NCI-H345 treated with DMSO at 0.1 percent for 48 hours (cell line): ENCODE measurements around the gene CAMTA1.
"Not testable (repeated sequence)": the region's sequence is repeated elsewhere in the genome, so short reads cannot be mapped to it uniquely, and the experiment has no call there.

ENCODE experiments used
- DNase-seq: peaks from one replicate; lab custom pipeline; 2025; ENCODE audit not compliant: unreplicated experiment; lab: John Stamatoyannopoulos, UW

CAMTA1 gene

DNA sequence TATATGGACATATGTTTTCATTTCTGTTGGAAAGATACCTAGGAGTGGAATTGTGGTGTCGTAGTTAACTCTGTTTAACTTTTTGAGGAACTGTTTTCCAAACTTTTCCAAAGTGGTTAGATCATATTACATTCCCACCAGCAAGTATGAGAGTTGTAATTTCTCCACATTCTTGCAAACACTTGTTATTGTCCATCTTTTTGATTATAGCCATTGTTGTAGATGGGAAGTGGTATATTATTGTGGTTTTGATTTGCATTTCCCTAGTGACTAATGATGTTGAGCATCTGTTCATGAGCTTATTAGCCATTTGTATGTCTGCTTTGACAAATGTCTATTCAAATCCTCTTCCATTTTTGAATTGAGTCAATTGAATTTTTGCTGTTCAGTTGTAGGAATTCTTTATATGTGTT lies 19.8 kb downstream of the CAMTA1 start:
- DNase-seq = no peak

DNA sequence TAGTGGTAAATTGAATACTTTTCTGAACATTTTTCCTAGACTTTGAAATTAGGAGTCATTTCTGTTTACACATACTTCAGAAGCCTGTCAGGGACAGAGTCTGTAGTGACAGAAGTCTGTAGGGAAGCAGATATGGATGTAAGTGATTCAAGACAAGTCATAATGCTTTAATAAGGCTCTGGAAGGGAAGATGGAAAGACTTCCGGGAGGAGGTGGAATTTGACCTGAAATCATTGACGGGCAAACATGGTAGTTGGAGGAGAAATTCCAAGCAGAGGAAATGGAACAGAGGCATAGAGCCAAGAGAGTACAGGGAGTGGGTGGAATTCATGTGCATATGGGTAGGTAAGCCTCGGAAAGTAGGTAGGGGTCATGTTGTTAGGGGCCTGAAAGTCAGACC lies 22.5 kb downstream of the CAMTA1 start:
- DNase-seq = no peak

DNA sequence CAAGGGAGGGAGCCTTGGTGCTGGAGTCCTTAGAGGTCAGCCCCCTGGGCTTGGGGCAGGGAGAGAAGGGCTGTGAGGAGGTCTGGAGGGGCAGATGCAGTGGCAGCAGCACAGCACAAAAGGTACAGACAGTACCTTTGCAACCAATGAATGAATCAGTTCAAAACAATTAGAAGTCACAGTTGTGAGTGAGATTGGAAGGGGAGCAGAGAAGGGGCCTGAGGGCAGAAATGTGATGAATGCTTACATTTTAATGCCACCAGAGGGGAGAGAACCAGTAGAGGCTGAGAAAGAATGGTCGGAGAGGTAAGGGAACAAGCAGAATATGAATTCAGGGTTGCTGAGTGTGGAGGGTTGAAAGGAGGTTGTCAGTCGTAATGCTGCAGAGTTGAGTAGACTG lies 24.2 kb downstream of the CAMTA1 start:
- no peak for DNase-seq

DNA sequence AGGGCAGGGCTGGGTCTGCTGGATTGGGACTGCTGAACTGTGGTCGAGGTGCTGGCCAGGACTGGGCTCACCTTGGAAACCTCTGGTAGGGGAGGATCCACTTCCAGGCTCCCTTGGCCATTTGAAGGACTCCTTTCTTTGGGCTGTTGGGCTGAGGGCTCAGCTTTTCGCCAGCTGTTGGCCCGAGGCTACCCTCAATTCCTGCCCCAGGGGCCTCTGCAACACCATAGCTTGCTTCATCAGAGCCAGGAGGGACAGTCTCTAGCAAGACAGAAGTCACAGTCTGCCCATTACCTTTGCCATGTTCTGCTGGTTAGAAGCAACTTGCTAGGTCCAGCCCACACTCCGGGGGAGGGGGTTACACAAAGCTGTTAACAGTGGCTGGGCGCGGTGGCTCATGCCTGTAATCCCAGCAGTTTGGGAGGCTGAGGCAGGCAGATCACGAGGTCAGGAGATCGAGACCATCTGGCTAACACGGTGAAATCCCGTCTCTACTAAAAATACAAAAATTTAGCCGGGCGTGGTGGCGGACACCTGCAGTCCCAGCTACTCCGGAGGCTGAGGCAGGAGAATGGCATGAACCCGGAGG lies 25.0 kb downstream of the CAMTA1 start:
- not testable (repeated sequence) for DNase-seq

DNA sequence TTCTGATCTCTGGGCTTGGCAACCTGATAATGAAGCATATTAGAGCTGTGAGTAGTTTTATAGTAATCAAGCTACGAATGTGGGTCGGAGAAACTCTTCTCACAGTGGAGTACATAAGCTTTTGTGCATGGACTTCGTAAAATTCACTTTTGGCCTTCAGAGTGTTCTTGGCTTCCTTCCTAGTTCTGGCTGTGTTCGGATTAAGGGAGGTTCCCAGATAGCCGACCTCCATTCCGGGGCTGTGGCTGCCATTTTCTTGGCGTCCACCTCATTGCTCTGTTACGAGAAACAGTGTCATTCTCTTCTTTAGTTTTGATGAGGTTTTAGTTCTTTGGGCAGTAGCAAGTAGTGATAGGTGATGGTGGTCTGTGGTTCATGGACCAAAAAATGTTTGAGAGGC lies 26.3 kb downstream of the CAMTA1 start:
- no peak for DNase-seq

DNA sequence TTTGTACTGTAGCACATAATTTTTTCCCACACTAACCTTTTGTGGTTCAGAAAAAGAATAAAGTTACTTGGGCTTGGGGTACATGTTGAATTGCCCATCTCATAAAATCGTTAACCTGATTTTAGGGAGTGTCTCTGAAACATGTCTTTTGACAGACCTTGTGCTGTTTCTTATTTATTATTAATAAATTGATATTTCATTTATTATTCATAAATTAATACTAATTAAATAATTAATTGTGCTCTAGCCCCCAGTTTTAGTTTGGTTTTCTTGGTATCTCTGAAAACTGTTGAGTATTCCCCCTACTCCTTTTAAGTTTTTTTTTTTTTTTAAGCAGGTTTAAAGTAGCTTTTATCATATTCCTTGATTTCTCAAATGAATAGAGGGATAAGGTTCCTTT lies 27.9 kb downstream of the CAMTA1 start:
- no peak for DNase-seq

DNA sequence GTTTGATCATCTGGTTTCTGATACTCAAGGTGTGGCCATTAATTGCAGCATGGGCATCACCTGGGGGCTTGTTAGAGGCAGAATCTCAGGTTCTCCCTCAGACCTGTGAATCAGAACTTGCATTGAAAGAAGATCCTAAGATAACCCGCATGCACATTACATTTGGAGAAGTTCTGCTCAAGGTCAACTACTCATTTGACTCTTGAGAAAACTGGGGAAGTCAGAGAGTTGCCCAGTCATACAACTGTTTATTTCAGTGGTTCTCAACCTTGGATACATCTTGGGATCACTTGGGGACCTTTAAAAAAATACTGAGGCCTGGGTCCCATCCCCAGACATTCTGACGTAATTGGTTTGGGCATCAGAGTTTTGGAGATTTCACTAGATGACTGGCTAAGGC lies 30.5 kb downstream of the CAMTA1 start:
- no peak for DNase-seq

DNA sequence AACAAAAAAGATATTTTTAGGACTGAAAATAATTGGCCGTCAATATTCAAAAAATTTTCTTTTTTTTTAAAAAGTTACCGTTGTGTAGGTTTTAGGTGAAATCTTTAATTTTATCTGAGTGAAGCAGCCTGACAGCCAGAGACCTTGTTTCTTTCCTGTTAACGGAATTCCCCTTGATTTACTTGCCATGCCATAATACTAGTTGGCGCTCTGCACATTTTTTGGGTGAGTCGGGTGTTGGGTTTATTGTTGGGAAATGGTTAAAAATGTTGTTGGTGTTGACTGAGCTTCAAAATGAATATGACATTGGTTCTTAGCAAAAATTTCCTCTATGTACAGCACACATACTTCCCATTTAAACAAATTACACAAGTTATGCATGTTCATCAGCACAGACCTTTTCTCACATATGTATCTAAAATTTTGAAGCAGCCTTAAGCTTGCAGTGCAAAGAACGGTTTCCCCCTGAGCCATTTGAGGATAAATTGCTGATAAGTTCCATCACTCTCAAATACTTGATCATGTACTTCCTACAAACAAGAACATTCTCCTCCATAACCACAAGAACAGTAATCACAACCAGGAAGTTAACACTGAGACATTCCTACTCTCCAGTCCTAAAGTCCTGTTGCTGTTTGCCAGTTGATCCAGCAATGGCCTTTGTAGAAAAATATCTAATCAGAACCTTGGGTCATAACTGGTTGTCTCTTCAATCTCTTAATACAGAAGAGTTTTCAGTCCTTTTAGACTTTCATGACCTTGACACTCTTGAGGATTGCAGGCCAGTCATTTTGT lies 34.2 kb downstream of the CAMTA1 start:
- DNase-seq = no peak

DNA sequence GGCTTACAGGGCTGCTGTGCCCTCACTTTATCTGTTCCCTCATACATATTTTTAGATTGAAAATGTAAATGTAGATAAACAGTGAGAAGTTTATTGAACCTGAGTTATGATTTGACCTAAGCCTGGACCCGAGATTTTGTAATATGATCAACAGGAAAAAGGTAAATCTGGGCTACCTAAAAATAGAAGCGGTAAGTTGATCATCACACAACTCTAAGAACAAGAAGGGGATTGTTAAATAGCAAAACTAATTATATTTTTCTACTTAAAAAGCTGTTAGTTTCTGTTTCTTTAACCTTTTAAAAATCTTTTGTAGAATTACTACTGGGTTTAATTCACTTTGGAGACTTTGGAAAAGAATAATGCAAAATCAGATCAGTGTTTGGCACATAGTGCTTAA lies 35.6 kb downstream of the CAMTA1 start:
- DNase-seq = no peak

DNA sequence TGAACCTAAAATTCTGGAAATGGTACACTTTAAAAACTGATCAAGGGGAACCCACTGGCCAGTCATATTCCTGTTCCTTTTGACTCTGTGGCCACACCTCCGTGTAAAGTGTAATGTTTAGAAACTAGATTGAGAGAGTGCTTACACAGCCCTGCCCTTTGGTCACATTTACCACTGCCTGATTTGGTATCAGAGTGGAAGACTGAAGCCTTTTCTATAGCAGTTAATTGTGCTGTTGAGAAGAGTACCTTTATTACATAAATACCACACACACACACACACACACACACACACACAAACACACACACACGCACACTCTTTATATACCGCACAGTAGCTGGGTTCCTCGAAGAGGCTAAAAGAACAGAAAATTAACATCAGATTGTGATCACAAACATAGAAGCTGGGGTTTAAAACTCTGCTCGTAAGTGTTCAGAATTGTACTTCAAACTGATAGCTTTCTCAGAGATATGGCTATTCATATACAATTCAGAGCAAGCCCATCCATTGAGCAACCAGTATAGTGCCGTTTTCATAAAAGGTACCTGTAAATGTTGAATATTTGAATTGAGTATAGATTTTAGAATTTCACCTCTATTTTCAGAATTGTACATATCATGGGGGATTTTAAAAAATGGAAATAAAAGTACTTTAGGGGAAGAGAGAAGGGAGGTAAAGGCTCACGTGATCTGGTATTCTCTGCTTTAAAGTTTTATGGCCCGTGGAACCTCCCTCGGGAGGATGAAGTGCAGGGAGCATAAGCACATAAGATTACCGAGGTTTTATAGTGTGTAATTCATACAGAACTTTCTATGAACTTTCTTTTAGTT lies 37.5 kb downstream of the CAMTA1 start:
- DNase-seq = no peak

DNA sequence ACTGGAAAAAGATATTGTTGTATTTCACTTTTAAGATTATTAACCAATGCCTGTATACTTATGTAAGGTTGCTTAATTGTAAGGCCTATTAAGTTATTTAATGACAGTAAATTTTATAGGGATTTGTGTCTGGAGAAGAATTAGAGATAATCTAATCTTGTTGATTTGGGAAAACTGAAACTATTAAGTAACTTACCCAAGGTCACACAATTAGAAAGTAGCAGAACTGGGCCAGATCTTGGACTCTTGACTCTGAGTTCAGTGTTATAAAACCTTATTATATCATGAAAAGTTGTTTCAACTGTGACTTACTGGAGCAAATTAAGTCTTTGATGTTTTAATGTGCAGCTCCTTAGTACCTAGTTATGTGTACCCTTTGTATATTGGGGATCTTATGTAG lies 38.5 kb downstream of the CAMTA1 start:
- no peak for DNase-seq

DNA sequence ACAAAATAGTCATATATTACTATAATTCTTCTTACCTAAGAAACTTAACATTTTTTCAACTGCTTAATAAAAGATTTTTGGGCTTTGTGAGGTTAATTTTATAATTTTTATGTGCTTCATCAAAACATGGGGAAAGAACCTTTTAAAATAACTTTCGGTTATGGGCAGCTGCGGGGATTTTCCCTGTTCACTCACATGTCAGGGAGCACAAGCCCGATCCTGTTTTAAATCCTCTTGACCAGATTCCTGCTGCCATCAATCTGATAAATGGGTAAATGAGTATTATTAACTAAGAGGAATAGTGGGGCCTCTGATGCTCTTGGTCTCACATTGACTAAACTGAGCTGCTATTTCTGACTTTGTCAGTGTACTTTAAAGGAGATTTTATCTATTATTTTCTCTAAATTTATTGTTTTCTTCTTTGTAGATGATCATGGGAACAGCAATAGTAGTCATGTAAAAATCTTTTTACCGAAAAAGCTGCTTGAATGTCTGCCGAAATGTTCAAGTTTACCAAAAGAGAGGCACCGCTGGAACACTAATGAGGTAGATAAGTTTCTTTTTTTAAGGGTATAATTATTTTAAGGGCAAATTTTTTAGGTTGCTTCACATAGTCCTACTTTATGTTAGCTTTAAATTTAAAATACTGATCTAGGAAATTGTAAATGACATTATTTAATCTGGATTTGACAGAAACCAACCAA lies 39.6 kb downstream of the CAMTA1 start:
- DNase-seq = no peak

DNA sequence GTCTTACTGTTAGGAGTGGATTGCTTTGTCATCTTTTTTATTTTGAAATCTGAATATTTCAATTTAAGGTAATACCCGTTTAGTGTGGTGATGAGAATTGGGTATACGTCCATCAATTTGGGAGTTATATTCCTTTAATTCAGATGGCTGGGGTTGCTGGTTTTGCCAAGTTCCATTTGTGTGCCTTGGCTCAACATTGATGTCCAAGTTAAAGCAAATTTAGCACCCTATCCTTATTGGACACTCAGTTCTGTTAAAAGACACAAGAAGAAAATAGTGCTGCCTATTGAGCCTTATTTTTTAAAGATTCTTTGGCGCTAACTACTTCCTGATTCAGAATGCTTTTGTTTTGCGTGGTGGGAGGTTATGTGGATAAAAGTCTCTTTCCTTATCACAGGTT lies 40.6 kb downstream of the CAMTA1 start:
- no peak for DNase-seq

DNA sequence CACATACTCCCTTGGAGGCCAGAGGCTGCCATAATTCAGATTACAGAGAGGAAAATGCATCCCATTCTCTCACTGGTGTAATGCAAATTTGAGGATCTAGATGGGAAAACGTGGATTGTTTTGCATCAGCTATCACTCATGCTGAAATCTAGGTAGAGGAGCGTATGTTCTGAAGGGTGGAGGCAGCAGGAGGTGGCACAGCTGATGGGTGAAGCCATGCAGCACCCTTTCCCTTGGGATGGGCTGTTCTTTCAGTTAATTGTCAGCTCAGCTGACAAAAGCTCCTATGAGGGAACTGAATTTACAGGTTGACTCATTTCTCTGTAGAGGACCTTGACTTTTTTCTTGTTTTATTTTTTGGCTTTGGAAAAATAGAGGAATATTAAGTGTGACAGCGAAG lies 41.8 kb downstream of the CAMTA1 start:
- DNase-seq = no peak

DNA sequence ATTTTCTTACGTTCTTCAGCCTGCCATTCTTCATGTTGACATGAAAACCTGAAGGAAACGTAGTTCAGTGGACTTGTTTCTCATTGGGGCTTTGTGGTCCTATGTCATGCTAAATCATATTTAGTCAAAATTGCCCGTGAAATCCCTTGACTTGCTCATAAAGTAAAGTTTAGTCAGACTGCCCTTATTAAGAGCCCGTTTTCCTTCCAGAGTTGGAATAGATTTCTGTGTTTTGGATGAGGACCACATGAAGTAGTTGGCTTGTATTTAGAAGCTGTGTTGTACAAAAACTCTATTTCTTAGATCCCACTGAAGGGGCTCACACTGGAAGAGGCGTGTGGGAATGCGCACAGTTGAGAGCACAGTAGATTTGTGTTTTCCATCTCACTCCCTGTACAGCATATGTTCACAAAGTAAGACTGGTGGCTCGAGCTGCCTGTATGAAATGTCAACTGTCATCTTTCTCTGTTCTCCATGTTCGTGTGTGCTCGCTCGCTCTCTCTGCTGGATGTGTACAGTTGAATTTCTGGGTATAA lies 42.4 kb downstream of the CAMTA1 start:
- no peak for DNase-seq

DNA sequence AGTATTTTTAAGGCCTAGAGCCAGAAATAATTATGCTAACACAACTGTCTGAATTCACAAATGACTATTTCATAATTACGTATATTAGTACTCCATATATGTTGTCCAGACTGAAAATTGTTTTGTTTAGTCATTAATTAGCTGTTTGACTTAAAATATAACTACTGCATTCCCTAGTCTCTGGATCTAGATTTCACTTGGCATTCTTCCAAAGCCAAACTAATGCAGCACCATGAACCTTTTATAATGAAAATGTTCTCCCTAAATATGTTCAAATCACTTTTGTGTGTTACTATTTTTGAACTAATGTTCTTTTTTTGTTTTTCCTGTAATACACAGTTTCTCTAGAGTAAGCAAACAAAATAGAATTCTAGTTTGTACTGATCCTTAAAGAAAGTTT lies 46.1 kb downstream of the CAMTA1 start:
- DNase-seq = peak; percentile 16

DNA sequence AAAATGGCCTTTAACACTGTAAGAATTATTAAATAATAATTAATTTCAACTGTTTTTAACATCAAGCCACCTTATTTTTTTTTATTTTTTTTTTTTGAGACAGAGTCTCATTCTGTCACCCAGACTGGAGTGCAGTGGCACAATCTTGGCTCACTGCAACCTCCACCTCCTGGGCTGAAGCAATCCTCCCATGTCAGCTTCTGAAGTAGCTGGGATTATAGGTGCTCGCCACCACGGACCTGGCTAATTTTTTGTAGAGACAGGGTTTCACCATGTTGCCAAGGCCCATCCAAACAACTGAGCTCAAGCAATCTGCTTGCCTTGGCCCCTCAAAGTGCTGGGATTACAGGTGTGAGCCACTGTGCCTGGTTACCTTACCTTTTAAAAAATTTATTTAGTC lies 46.8 kb downstream of the CAMTA1 start:
- DNase-seq = not testable (repeated sequence)

DNA sequence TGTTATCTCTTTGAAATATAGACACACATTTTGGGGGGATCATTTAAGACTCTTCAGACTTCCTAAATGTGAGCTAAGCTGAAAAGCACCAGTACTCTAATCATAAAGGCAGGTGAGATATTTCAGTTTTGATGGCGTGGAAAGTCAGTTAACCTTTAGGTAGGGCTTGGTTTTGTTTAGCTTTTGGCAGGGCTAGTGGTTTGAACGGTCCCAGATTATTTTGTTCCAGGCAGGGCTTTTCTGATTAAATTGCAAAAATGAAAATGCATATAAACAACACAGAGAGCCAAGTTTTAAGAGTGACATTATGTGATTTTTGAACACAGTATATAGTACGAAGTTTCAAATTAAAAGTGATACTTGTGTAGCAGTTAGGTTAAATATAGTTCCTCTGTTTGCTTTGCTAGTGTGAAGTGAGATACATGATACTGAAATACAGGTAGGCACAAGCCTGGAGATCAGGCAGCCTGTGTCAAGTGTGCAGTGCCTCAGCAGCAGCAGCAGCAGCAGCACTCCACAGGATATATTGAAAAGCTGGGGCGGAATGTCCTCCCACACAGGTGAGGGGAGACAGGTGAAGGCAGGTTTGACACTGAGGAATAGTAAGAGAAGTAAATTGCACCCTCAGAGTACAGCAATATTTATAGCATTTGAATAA lies 47.4 kb downstream of the CAMTA1 start:
- DNase-seq = peak; percentile 91

DNA sequence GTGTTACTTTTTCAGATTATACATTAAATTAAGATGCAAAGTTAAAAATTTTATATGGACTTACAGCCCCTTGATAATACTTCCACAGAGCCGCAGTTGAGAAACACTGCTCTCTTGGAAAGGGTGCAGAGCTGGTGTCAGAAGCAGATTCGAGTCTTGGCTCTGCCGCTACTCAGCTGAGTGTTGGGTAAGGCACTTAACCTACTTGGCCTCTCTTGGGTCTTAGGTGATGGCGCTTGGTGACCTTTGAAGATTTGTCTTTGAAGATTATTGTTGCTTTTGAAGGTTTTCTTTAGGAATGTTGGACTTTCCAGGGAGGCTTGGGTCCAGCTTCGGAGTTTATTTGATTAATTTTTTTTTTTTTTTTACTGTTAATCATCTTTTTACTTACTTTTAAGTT lies 48.5 kb downstream of the CAMTA1 start:
- no peak for DNase-seq

DNA sequence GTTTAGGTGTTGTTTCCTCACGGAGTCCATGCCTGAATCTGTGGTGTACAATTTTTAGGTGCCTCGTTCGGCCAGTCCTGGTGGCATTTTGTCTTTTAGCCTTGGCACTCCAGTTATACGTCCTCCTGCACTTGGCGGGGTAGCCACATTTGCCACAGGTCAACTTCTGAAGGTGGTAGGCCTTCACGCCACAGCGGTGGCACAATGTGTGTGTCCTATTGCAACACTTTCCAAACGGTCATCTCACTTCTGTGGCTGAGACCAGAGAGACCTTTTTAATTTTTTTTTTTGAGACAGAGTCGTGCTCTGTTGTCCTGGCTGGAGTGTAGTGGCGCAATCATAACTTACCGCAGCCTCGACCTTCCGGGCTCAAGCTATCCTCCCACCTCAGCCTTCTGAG lies 49.1 kb downstream of the CAMTA1 start:
- no peak for DNase-seq

DNA sequence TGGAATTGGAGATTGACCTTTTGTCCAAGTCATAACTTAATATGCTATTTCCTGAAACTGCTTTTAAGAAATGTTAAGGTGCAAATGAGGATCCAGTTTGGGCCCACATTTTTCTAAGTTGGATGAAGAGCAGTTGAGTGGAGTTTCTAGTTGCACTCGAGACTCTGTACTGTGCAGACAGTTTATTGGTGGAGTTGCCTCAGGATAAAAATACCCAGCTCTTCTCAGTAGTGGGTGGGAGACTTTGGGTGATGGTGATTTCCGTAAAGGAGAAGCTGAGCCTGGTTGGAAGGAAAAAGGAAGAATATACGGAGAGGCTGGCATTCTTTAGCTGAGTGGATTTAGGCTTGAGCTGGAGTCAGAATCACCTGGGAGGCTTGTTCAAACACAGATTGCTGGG lies 49.9 kb downstream of the CAMTA1 start:
- DNase-seq = no peak
